HepG2 (cell line): ENCODE data around the gene SPOPL. TPM values are rescaled to one million over a fixed set of nuclear protein-coding genes. Genes with fewer than 3 reads are reported as not detected.

Experiments
- DNMT1 ChIP-seq: sonication (generic); formaldehyde crosslinking; IDR thresholded peaks from 2 replicates; pipeline ENCODE4 v1.5.1; 2020; ENCODE audit warnings: mild to moderate bottlenecking, missing genetic modification reagents
- FOXP1 ChIP-seq, 2 experiments: fragments of 450-650 bp in 1 of 2; IDR thresholded peaks; 2 replicates each; pipeline ENCODE4 v1.6.1; 2017 to 2018; ENCODE audit warnings: antibody characterized with exemption in 1 of 2
- MED8 ChIP-seq: sonication (generic); formaldehyde crosslinking; IDR thresholded peaks from 2 replicates; pipeline ENCODE4 v1.8.1; 2023; ENCODE audit warnings: mild to moderate bottlenecking, missing genetic modification reagents; ENCODE audit not compliant: insufficient replicate concordance
- NFIB ChIP-seq: sonication (generic); formaldehyde crosslinking; IDR thresholded peaks from 2 replicates; pipeline ENCODE4 v1.9.0; 2021; ENCODE audit warnings: missing genetic modification reagents, mild to moderate bottlenecking, borderline replicate concordance
- SCMH1 ChIP-seq: sonication (generic); formaldehyde crosslinking; IDR thresholded peaks from 2 replicates; pipeline ENCODE4 v1.9.0; 2021; ENCODE audit warnings: missing genetic modification reagents, mild to moderate bottlenecking, borderline replicate concordance
- ZNF224 ChIP-seq: sonication (generic); formaldehyde crosslinking; IDR thresholded peaks from 2 replicates; pipeline ENCODE4 v1.5.0; 2020; ENCODE audit warnings: mild to moderate bottlenecking, missing genetic modification reagents
- ZNF510 ChIP-seq: sonication (generic); formaldehyde crosslinking; IDR thresholded peaks from 2 replicates; pipeline ENCODE4 v1.4.0; 2020; ENCODE audit warnings: low read depth, mild to moderate bottlenecking, missing genetic modification reagents
- ZNF878 ChIP-seq: sonication (generic); formaldehyde crosslinking; IDR thresholded peaks from 2 replicates; pipeline ENCODE4 v1.8.1; 2023; ENCODE audit warnings: mild to moderate bottlenecking, missing genetic modification reagents, moderate library complexity
- polyA plus RNA-seq, 8 experiments: library from polyadenylated mRNA; depleted of rRNA in 3 of 8; stranded (reverse) in 7 of 8; unstranded in 1 of 8; fragments of >200 nt; fragmentation: Illumina TruSeq in 4 of 8; extraction: Trizol in 4 of 8; gene quantifications; 2 replicates each; pipeline versions ENCODE4 v1.2.1 to v1.2.3, GENCODE V29; 2011 to 2016; ENCODE audit warnings: low read depth in 4 of 8, missing spikeins in 1 of 8, mixed read lengths in 1 of 8; ENCODE audit not compliant: insufficient read depth in 1 of 8
- total RNA-seq, 5 experiments: library from RNA; depleted of rRNA; stranded (reverse); fragments of >200 nt; fragmentation: Illumina TruSeq; extraction: Trizol; gene quantifications; 2 replicates each; pipeline ENCODE4 v1.2.3, GENCODE V29; 2016; ENCODE audit warnings: low read depth in 1 of 5
- TF ChIP-seq, protein P1 (sequence below), 2 experiments: fragments of 450-650 bp in 1 of 2; sonication (generic) in 1 of 2; formaldehyde crosslinking in 1 of 2; IDR thresholded peaks; 2 replicates each; pipeline versions ENCODE4 v1.6.1 to v1.8.0; 2016 to 2022; ENCODE audit warnings: antibody characterized with exemption in 1 of 2, mild to moderate bottlenecking in 1 of 2, missing genetic modification reagents in 1 of 2
- TF ChIP-seq, protein P2 (sequence below): sonication (generic); formaldehyde crosslinking; IDR thresholded peaks from 2 replicates; pipeline ENCODE4 v1.9.0; 2022; ENCODE audit warnings: missing genetic modification reagents, mild to moderate bottlenecking, borderline replicate concordance
- TF ChIP-seq, protein P3 (sequence below): sonication (generic); formaldehyde crosslinking; IDR thresholded peaks from 2 replicates; pipeline ENCODE4 v1.5.1; 2020; ENCODE audit warnings: mild to moderate bottlenecking, missing genetic modification reagents, borderline replicate concordance

SPOPL gene
- total and polyA plus RNA-seq, 2 of the 13 experiments (the other 11 are each of a cell fraction or from before 2014, with no cell fraction given): 12.6 to 51.6 TPM

DNA sequence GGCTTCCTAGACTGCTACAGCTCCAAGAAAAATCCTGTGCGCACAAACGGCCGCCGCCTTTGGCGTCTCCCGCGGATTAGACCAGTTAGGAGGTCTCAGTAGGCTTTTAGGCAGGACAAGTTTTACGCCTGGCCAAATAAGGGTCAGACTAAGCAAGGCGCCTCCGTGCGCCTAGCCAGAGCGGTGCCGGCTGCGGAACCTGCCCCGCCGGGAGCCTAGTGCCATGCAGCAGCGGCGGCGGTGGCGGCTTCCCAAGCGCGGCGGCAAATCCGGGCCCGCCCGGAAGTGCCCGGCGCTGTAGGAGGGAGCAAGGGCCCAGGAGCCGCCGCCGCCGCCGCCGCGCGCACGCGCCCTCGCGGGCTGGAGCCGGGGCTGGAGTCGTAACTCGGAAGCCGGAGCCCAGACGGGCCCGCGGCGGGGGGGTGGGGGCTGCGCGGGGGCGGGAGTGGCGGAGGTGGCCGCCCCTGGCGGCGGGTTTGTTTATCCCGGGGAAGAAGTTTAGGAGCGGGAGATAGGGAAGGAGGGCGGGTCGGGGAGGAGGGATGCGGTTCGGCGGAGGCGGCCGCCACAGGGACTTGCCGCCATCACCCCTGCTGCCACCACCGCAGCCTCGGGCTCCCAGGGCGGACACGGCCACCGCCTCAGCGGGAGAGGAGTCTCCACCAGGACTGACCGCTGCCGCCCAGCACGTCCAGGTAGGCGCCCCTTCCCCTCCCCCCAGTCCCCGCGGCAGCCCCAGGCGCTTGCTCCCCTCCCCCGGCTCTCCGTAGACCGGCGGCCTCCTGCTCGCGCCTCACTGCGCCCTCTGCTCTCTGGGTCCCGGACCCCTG, at the start of gene SPOPL (continued):
- TF ChIP-seq NFIB (CRISPR knock-in tag) (no peak), DNMT1 (no peak), MED8 (CRISPR knock-in tag) (peak; percentile 78), ZNF510 (CRISPR knock-in tag) (no peak), SCMH1 (CRISPR knock-in tag) (no peak), FOXP1 (IDR thresholded peaks at IDR 0.05) (no peak), FOXP1 (CRISPR knock-in tag; IDR thresholded peaks at IDR 0.05) (no peak), ZNF878 (no peak), ZNF224 (CRISPR knock-in tag) (peak; percentile 95)
- TF ChIP-seq, protein P1, sequence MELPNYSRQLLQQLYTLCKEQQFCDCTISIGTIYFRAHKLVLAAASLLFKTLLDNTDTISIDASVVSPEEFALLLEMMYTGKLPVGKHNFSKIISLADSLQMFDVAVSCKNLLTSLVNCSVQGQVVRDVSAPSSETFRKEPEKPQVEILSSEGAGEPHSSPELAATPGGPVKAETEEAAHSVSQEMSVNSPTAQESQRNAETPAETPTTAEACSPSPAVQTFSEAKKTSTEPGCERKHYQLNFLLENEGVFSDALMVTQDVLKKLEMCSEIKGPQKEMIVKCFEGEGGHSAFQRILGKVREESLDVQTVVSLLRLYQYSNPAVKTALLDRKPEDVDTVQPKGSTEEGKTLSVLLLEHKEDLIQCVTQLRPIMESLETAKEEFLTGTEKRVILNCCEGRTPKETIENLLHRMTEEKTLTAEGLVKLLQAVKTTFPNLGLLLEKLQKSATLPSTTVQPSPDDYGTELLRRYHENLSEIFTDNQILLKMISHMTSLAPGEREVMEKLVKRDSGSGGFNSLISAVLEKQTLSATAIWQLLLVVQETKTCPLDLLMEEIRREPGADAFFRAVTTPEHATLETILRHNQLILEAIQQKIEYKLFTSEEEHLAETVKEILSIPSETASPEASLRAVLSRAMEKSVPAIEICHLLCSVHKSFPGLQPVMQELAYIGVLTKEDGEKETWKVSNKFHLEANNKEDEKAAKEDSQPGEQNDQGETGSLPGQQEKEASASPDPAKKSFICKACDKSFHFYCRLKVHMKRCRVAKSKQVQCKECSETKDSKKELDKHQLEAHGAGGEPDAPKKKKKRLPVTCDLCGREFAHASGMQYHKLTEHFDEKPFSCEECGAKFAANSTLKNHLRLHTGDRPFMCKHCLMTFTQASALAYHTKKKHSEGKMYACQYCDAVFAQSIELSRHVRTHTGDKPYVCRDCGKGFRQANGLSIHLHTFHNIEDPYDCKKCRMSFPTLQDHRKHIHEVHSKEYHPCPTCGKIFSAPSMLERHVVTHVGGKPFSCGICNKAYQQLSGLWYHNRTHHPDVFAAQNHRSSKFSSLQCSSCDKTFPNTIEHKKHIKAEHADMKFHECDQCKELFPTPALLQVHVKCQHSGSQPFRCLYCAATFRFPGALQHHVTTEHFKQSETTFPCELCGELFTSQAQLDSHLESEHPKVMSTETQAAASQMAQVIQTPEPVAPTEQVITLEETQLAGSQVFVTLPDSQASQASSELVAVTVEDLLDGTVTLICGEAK (IDR thresholded peaks at IDR 0.05): no peak
- TF ChIP-seq, protein P1 (CRISPR knock-in tag; IDR thresholded peaks at IDR 0.05): peak; percentile 69; the same call in 1 of the 2 replicates
- TF ChIP-seq, protein P2, sequence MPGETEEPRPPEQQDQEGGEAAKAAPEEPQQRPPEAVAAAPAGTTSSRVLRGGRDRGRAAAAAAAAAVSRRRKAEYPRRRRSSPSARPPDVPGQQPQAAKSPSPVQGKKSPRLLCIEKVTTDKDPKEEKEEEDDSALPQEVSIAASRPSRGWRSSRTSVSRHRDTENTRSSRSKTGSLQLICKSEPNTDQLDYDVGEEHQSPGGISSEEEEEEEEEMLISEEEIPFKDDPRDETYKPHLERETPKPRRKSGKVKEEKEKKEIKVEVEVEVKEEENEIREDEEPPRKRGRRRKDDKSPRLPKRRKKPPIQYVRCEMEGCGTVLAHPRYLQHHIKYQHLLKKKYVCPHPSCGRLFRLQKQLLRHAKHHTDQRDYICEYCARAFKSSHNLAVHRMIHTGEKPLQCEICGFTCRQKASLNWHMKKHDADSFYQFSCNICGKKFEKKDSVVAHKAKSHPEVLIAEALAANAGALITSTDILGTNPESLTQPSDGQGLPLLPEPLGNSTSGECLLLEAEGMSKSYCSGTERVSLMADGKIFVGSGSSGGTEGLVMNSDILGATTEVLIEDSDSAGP (CRISPR knock-in tag): no peak
- TF ChIP-seq, protein P3, sequence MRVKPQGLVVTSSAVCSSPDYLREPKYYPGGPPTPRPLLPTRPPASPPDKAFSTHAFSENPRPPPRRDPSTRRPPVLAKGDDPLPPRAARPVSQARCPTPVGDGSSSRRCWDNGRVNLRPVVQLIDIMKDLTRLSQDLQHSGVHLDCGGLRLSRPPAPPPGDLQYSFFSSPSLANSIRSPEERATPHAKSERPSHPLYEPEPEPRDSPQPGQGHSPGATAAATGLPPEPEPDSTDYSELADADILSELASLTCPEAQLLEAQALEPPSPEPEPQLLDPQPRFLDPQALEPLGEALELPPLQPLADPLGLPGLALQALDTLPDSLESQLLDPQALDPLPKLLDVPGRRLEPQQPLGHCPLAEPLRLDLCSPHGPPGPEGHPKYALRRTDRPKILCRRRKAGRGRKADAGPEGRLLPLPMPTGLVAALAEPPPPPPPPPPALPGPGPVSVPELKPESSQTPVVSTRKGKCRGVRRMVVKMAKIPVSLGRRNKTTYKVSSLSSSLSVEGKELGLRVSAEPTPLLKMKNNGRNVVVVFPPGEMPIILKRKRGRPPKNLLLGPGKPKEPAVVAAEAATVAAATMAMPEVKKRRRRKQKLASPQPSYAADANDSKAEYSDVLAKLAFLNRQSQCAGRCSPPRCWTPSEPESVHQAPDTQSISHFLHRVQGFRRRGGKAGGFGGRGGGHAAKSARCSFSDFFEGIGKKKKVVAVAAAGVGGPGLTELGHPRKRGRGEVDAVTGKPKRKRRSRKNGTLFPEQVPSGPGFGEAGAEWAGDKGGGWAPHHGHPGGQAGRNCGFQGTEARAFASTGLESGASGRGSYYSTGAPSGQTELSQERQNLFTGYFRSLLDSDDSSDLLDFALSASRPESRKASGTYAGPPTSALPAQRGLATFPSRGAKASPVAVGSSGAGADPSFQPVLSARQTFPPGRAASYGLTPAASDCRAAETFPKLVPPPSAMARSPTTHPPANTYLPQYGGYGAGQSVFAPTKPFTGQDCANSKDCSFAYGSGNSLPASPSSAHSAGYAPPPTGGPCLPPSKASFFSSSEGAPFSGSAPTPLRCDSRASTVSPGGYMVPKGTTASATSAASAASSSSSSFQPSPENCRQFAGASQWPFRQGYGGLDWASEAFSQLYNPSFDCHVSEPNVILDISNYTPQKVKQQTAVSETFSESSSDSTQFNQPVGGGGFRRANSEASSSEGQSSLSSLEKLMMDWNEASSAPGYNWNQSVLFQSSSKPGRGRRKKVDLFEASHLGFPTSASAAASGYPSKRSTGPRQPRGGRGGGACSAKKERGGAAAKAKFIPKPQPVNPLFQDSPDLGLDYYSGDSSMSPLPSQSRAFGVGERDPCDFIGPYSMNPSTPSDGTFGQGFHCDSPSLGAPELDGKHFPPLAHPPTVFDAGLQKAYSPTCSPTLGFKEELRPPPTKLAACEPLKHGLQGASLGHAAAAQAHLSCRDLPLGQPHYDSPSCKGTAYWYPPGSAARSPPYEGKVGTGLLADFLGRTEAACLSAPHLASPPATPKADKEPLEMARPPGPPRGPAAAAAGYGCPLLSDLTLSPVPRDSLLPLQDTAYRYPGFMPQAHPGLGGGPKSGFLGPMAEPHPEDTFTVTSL (CRISPR knock-in tag): peak; percentile 81
